CD14-positive monocyte (primary cell): ENCODE measurements around the gene AK9. TPM values are rescaled to one million over a fixed set of nuclear protein-coding genes. Genes with fewer than 3 reads are reported as not detected.
A peak's percentile ranks its signal among the peaks of the same experiment; 100 is the strongest.

ENCODE experiments used
- DNase-seq, 3 donors: peaks; one replicate each; pipeline ENCODE4 v3.0.0-alpha.2; 2011 to 2022
- H2AFZ ChIP-seq: 2 replicates; pipeline ENCODE4 v1.6.0; 2012; ENCODE audit warnings: mild to moderate bottlenecking, low read depth, low read length, inconsistent platforms; ENCODE audit not compliant: insufficient read depth, poor library complexity, severe bottlenecking
- H3K27ac ChIP-seq, 2 donors: 1 replicate in 1 of 2; 2 replicates in 1 of 2; pipeline ENCODE4 v1.5.1; 2012 to 2013; ENCODE audit warnings: low read length in 2 of 2, control low read depth in 1 of 2, inconsistent platforms in 1 of 2, low read depth in 1 of 2, mild to moderate bottlenecking in 1 of 2
- H3K27me3 ChIP-seq, 2 donors: one replicate each; pipeline versions ENCODE4 v1.6.0 to v1.6.1; 2011 to 2013; ENCODE audit warnings: low read length in 2 of 2; ENCODE audit not compliant: control insufficient read depth in 2 of 2, insufficient read depth in 2 of 2
- H3K36me3 ChIP-seq, 2 donors: replicated peaks in 1 of 2; 1 replicate in 1 of 2; 2 replicates in 1 of 2; pipeline versions ENCODE4 v1.5.1 to v1.6.1; 2012 to 2013; ENCODE audit warnings: low read length in 2 of 2, control low read depth in 1 of 2, inconsistent platforms in 1 of 2, mild to moderate bottlenecking in 1 of 2; ENCODE audit not compliant: insufficient read depth in 2 of 2, control insufficient read depth in 1 of 2
- H3K4me1 ChIP-seq, 2 donors: 1 replicate in 1 of 2; 2 replicates in 1 of 2; pipeline versions ENCODE4 v1.5.1 to v1.6.1; 2012 to 2013; ENCODE audit warnings: low read length in 2 of 2, control low read depth in 1 of 2, inconsistent platforms in 1 of 2, mild to moderate bottlenecking in 1 of 2, moderate library complexity in 1 of 2; ENCODE audit not compliant: insufficient read depth in 2 of 2, control insufficient read depth in 1 of 2
- H3K4me2 ChIP-seq: replicated peaks from 2 replicates; pipeline ENCODE3; 2012; ENCODE audit warnings: low read length, moderate library complexity, mild to moderate bottlenecking; ENCODE audit not compliant: poor library complexity, severe bottlenecking; ENCODE audit errors: extremely low read depth
- H3K4me3 ChIP-seq, 3 experiments: fragments of 200-600 bp in 1 of 3; sonication (generic) in 1 of 3; replicated peaks in 1 of 3; 1 replicate in 2 of 3; 2 replicates in 1 of 3; pipeline ENCODE4 v1.5.1; 2011 to 2013; ENCODE audit warnings: low read length in 3 of 3, mild to moderate bottlenecking in 3 of 3, control low read depth in 2 of 3, low read depth in 2 of 3, inconsistent platforms in 1 of 3, moderate library complexity in 1 of 3
- H3K79me2 ChIP-seq: 2 replicates; pipeline ENCODE4 v1.6.0; 2012; ENCODE audit warnings: mild to moderate bottlenecking, control low read depth, inconsistent platforms, low read length, moderate library complexity; ENCODE audit not compliant: insufficient read depth
- H3K9ac ChIP-seq: 2 replicates; pipeline ENCODE4 v1.6.0; 2017; ENCODE audit warnings: low read length, mild to moderate bottlenecking; ENCODE audit not compliant: insufficient read depth, poor library complexity, severe bottlenecking
- H3K9me3 ChIP-seq, 2 donors: replicated peaks in 1 of 2; 1 replicate in 1 of 2; 2 replicates in 1 of 2; pipeline versions ENCODE4 v1.5.1 to v1.6.1; 2012 to 2013; ENCODE audit warnings: low read length in 2 of 2, control low read depth in 1 of 2; ENCODE audit not compliant: control insufficient read depth in 1 of 2, insufficient read depth in 1 of 2
- H4K20me1 ChIP-seq: 2 replicates; pipeline ENCODE4 v1.6.0; 2012; ENCODE audit warnings: mild to moderate bottlenecking, low read length, control low read depth, moderate library complexity; ENCODE audit not compliant: insufficient read depth
- H3K27ac Mint-ChIP-seq, 7 donors: one replicate each; pipeline ENCODE4 v1.8.0; 2020; ENCODE audit warnings: mild to moderate bottlenecking in 7 of 7, mixed read lengths in 7 of 7, moderate library complexity in 6 of 7, inconsistent platforms in 2 of 7
- H3K27me3 Mint-ChIP-seq, 3 donors: one replicate each; pipeline ENCODE4 v1.8.0; 2021 to 2022; ENCODE audit warnings: low read depth in 3 of 3, mild to moderate bottlenecking in 3 of 3, mixed read lengths in 3 of 3, moderate library complexity in 3 of 3, inconsistent platforms in 1 of 3
- H3K36me3 Mint-ChIP-seq, 2 donors: one replicate each; pipeline ENCODE4 v1.8.0; 2020; ENCODE audit warnings: mixed read lengths in 2 of 2, inconsistent platforms in 1 of 2, mild to moderate bottlenecking in 1 of 2
- H3K4me1 Mint-ChIP-seq: one replicate; pipeline ENCODE4 v1.8.0; 2020; ENCODE audit warnings: mild to moderate bottlenecking, mixed read lengths
- H3K4me3 Mint-ChIP-seq, 2 donors: one replicate each; pipeline ENCODE4 v1.8.0; 2020; ENCODE audit warnings: mild to moderate bottlenecking in 2 of 2, mixed read lengths in 2 of 2, moderate library complexity in 1 of 2
- H3K9me3 Mint-ChIP-seq, 7 donors: one replicate each; pipeline ENCODE4 v1.8.0; 2020 to 2022; ENCODE audit warnings: mixed read lengths in 7 of 7, mild to moderate bottlenecking in 6 of 7, moderate library complexity in 6 of 7, inconsistent platforms in 2 of 7
- CTCF ChIP-seq: fragments of 200-600 bp; IDR thresholded peaks from one replicate; pipeline ENCODE4 v1.8.0; 2022; ENCODE audit warnings: antibody characterized with exemption, mild to moderate bottlenecking
- WGBS: methylation state at CpG from one replicate; pipeline ENCODE4 v1.1.5; 2013; ENCODE audit warnings: missing lambda C conversion rate; ENCODE audit not compliant: insufficient coverage; 5-methylcytosine and 5-hydroxymethylcytosine counted together
- intact Hi-C, 2 donors: fragments of 100-400 bp; cut with micrococcal nuclease; formaldehyde crosslinking; loops; one replicate each; pipeline versions ENCODE4 v1.15.0 to v1.15.1; 2023
- polyA plus RNA-seq, 3 donors: library from polyadenylated mRNA; depleted of rRNA in 1 of 3; unstranded in 2 of 3; stranded (reverse) in 1 of 3; fragments of 300-500 nt in 2 of 3; fragments of >200 nt in 1 of 3; fragmentation: Illumina TruSeq in 2 of 3; gene quantifications; 1 replicate in 2 of 3; 2 replicates in 1 of 3; pipeline ENCODE4 v1.2.3, GENCODE V29; 2012 to 2021

Gene AK9
- polyA plus RNA-seq, 3 donors = 2.6 to 3.1 (median 2.8) TPM

GRCh38 chr6:109458774-109459531 is 232.0 kb downstream of the AK9 start:
- Histone ChIP-seq H3K9me3 (peaks cover 0 to 2% of the 10 kb centered on the region in 2 donors), H3K27ac (peak overlapping the region; percentile 46 to 52), H3K79me2 (peaks cover 19% of the 10 kb centered on the region), H3K4me1 (peaks cover 40 to 47% of the 10 kb centered on the region in 2 donors), H4K20me1 (peaks cover 7% of the 10 kb centered on the region), H3K4me2 (peak overlapping the region; percentile 24), H3K36me3 (peaks cover 18 to 30% of the 10 kb centered on the region in 2 donors), H3K4me3 (no peak overlapping the region), H2AFZ (no peak overlapping the region), H3K27me3 (no peaks in the 10 kb centered on the region), H3K9ac (no peak overlapping the region)
- Mint-ChIP-seq H3K4me3 (peak overlapping the region in 1 of 2 donors; percentile 63), H3K36me3 (peaks cover 22 to 25% of the 10 kb centered on the region in 2 donors), H3K9me3 (peaks cover 0 to 5% (median 0%) of the 10 kb centered on the region in 7 donors), H3K27me3 (no peaks in the 10 kb centered on the region), H3K27ac (peak overlapping the region; percentile 14 to 86 (median 75)), H3K4me1 (peaks cover 41% of the 10 kb centered on the region)
- peak; percentile 66 to 95 (median 78) for DNase-seq
- WGBS = 14% methylated on average over 4 of the region's 5 CpGs
- no peak for TF ChIP-seq CTCF
- intact Hi-C loops = loop anchor here in 1 of 2 donors (5.0 to 10.0 kb wide), 2 partner anchors 77 to 364 kb away; partner anchors contain the start of genes CD164, CEP57L1 and SESN1

- no peak for TF ChIP-seq CTCF
- no peaks in the 10 kb centered on the region for H3K27me3 Mint-ChIP-seq
- H3K36me3 Mint-ChIP-seq = peaks cover 24 to 32% of the 10 kb centered on the region in 2 donors
- no peak overlapping the region for H3K27ac ChIP-seq
- no peak overlapping the region for H3K4me2 ChIP-seq
- no peak for DNase-seq
- no peaks in the 10 kb centered on the region for H3K27me3 ChIP-seq
- H3K4me3 Mint-ChIP-seq = no peak overlapping the region
- peaks cover 12 to 26% of the 10 kb centered on the region in 2 donors for H3K36me3 ChIP-seq
- peak overlapping the region in 4 of 7 donors; percentile 16 to 70 (median 68) for H3K27ac Mint-ChIP-seq
- peaks cover 33% of the 10 kb centered on the region for H3K79me2 ChIP-seq
- H3K9me3 ChIP-seq = peaks cover 0 to 2% of the 10 kb centered on the region in 2 donors
- H3K4me3 ChIP-seq = no peak overlapping the region
- no peak overlapping the region for H2AFZ ChIP-seq
- H4K20me1 ChIP-seq = peaks cover 17% of the 10 kb centered on the region
- H3K4me1 ChIP-seq = peaks cover 49 to 57% of the 10 kb centered on the region in 2 donors
- H3K9me3 Mint-ChIP-seq = peaks cover 0 to 5% (median 0%) of the 10 kb centered on the region in 7 donors
- WGBS = 100% methylated on average over 3 of the region's 6 CpGs
- intact Hi-C loops = loop anchor here in 1 of 2 donors (5.0 to 10.0 kb wide), 2 partner anchors 75 to 363 kb away; partner anchors contain the start of genes CD164, CEP57L1 and SESN1
- no peak overlapping the region for H3K9ac ChIP-seq
- peaks cover 49% of the 10 kb centered on the region for H3K4me1 Mint-ChIP-seq
These were observed 233.4 kb downstream of the AK9 start for GRCh38 chr6:109457562-109457996.
